HEK293T (cell line): Measurements from ENCODE around the gene ERN1.
"Not testable (repeated sequence)": the region's sequence is repeated elsewhere in the genome, so short reads cannot be mapped to it uniquely, and the experiment has no call there.

Experiments
- CTCF ChIA-PET: fragments of 350-600 bp; formaldehyde crosslinking; extraction: SDS; loops from one replicate; lab custom pipeline; 2021; ENCODE audit warnings: antibody characterized with exemption, inconsistent platforms; lab: Yijun Ruan, JAX
- POLR2A ChIA-PET: fragments of 350-600 bp; formaldehyde crosslinking; extraction: SDS; loops from one replicate; lab custom pipeline; 2020; ENCODE audit warnings: antibody characterized with exemption, inconsistent platforms; lab: Yijun Ruan, JAX
- DNase-seq: peaks from one replicate; pipeline ENCODE4 v3.0.0; 2012; ENCODE audit warnings: mixed read lengths; ENCODE audit errors: extremely low spot score
- ARNT ChIP-seq: fragments of 450-650 bp; IDR thresholded peaks from 2 replicates; pipeline ENCODE4 v1.6.1; 2017; ENCODE audit warnings: mild to moderate bottlenecking
- BHLHE40 ChIP-seq: fragments of 450-650 bp; IDR thresholded peaks from 2 replicates; pipeline ENCODE4 v1.6.1; 2016; ENCODE audit warnings: mild to moderate bottlenecking, moderate library complexity, borderline replicate concordance
- CTBP1 ChIP-seq: fragments of 450-650 bp; IDR thresholded peaks from 2 replicates; pipeline ENCODE4 v1.6.1; 2016; ENCODE audit warnings: borderline replicate concordance
- ELF4 ChIP-seq: fragments of 450-650 bp; IDR thresholded peaks from 2 replicates; pipeline ENCODE4 v1.6.1; 2017; ENCODE audit warnings: antibody characterized with exemption
- FOXA1 ChIP-seq: fragments of 450-650 bp; IDR thresholded peaks from 2 replicates; pipeline ENCODE4 v1.6.1; 2016; ENCODE audit warnings: mild to moderate bottlenecking
- FOXK2 ChIP-seq: fragments of 450-650 bp; IDR thresholded peaks from 2 replicates; pipeline ENCODE4 v1.6.1; 2016; ENCODE audit warnings: mild to moderate bottlenecking
- FOXM1 ChIP-seq: fragments of 450-650 bp; IDR thresholded peaks from 2 replicates; pipeline ENCODE4 v1.6.1; 2017; ENCODE audit warnings: mild to moderate bottlenecking, borderline replicate concordance
- HDGF ChIP-seq: fragments of 450-650 bp; IDR thresholded peaks from 2 replicates; pipeline ENCODE4 v1.6.1; 2017; ENCODE audit warnings: antibody characterized with exemption, borderline replicate concordance
- L3MBTL2 ChIP-seq: fragments of 450-650 bp; conservative IDR thresholded peaks from 2 replicates; pipeline ENCODE4 v1.6.1; 2016; ENCODE audit warnings: mild to moderate bottlenecking
- LEF1 ChIP-seq: fragments of 450-650 bp; IDR thresholded peaks from 2 replicates; pipeline ENCODE4 v1.6.1; 2017; ENCODE audit warnings: mild to moderate bottlenecking, borderline replicate concordance
- NFRKB ChIP-seq: fragments of 450-650 bp; IDR thresholded peaks from 2 replicates; pipeline ENCODE4 v1.6.1; 2016; ENCODE audit warnings: mild to moderate bottlenecking, moderate library complexity
- SP1 ChIP-seq: fragments of 450-650 bp; IDR thresholded peaks from 2 replicates; pipeline ENCODE4 v1.6.1; 2017
- SUZ12 ChIP-seq: fragments of 450-650 bp; IDR thresholded peaks from 2 replicates; pipeline ENCODE4 v1.6.1; 2016; ENCODE audit warnings: mild to moderate bottlenecking
- TARDBP ChIP-seq: fragments of 450-650 bp; IDR thresholded peaks from 2 replicates; pipeline ENCODE4 v1.6.1; 2016
- ZNF384 ChIP-seq: fragments of 450-650 bp; IDR thresholded peaks from 2 replicates; pipeline ENCODE4 v1.6.1; 2016
- TF ChIP-seq, protein P1 (sequence below): fragments of 450-650 bp; IDR thresholded peaks from 2 replicates; pipeline ENCODE4 v1.6.1; 2016

ERN1 gene

DNA sequence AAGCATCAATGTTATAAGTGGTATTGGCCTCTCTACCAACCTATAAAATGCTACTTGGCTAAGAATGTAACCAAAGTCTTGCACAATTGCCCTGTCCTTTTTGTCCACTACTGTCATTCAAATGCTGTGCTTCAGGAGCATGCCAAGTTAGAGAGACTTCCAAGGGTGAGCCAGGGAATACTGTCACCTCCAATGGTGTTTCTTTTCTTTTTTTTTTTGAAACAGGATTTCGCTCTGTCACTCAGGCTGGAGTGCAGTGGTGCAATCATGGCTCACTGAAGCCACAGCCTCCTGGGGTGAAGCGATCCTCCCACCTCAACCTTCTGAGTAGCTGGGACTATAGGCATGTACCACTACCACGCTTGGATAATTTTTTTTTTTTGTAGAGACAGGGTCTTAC lies 43.7 kb upstream of the ERN1 start:
- ChIA-PET POLR2A (no interaction called here), CTCF (no interaction called here)
- DNase-seq = no peak

GRCh38 chr17:64172510-64172909 lies 42.6 kb upstream of the ERN1 start:
- ChIA-PET POLR2A (no interaction called here), CTCF (no interaction called here)
- no peak for DNase-seq
- TF ChIP-seq TARDBP = no peak
- TF ChIP-seq SP1 = no peak
- TF ChIP-seq L3MBTL2 = no peak
- TF ChIP-seq NFRKB = no peak
- no peak for TF ChIP-seq HDGF
- no peak for TF ChIP-seq ARNT
- no peak for TF ChIP-seq BHLHE40
- no peak for TF ChIP-seq CTBP1
- TF ChIP-seq ZNF384 = no peak
- no peak for TF ChIP-seq LEF1
- TF ChIP-seq FOXK2 = no peak
- no peak for TF ChIP-seq FOXM1
- no peak for TF ChIP-seq ELF4
- TF ChIP-seq FOXA1 = no peak
- no peak for TF ChIP-seq SUZ12
- TF ChIP-seq, protein P1, sequence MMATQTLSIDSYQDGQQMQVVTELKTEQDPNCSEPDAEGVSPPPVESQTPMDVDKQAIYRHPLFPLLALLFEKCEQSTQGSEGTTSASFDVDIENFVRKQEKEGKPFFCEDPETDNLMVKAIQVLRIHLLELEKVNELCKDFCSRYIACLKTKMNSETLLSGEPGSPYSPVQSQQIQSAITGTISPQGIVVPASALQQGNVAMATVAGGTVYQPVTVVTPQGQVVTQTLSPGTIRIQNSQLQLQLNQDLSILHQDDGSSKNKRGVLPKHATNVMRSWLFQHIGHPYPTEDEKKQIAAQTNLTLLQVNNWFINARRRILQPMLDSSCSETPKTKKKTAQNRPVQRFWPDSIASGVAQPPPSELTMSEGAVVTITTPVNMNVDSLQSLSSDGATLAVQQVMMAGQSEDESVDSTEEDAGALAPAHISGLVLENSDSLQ = no peak

More for the DNA sequence above, 43.7 kb upstream of the ERN1 start:
- no peak for TF ChIP-seq BHLHE40
- no peak for TF ChIP-seq NFRKB
- no peak for TF ChIP-seq LEF1
- TF ChIP-seq, protein P1 = no peak
- TF ChIP-seq FOXM1 = no peak
- TF ChIP-seq SP1 = no peak
- TF ChIP-seq HDGF = no peak
- TF ChIP-seq ARNT = no peak
- TF ChIP-seq CTBP1 = no peak
- no peak for TF ChIP-seq TARDBP
- no peak for TF ChIP-seq SUZ12
- no peak for TF ChIP-seq FOXA1
- no peak for TF ChIP-seq ELF4

DNA sequence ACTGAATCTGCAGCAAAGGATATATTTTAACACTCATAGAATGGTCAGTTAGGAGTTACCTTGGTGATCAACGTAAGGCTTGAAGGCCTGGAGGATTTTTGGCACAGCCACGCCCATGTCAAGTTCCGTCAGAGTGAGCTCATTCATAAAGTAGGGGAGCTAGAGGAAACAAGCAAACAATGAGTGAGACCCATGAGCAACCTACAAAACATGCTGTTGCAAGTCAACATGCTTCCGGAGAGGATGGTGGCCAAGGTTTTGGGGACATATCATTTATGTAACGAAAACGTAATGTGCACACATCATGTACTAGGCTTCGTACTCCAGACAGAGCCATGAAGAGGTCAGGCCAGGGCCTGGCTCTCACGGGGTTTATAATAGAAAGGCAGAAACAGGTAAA lies 41.1 kb upstream of the ERN1 start:
- CTCF ChIA-PET = no interaction called here
- POLR2A ChIA-PET = no interaction called here
- DNase-seq = no peak
- TF ChIP-seq, protein P1 = no peak
- TF ChIP-seq ARNT = no peak
- no peak for TF ChIP-seq LEF1
- TF ChIP-seq ELF4 = no peak
- no peak for TF ChIP-seq HDGF
- TF ChIP-seq FOXA1 = no peak
- TF ChIP-seq FOXM1 = no peak
- no peak for TF ChIP-seq FOXK2
- no peak for TF ChIP-seq L3MBTL2
- no peak for TF ChIP-seq BHLHE40
- no peak for TF ChIP-seq CTBP1
- no peak for TF ChIP-seq NFRKB
- no peak for TF ChIP-seq SP1
- TF ChIP-seq TARDBP = no peak
- TF ChIP-seq ZNF384 = no peak
- no peak for TF ChIP-seq SUZ12

GRCh38 chr17:64170286-64170685 lies 40.3 kb upstream of the ERN1 start:
- TF ChIP-seq L3MBTL2 = no peak
- no peak for TF ChIP-seq FOXK2
- no peak for TF ChIP-seq NFRKB
- TF ChIP-seq TARDBP = no peak
- TF ChIP-seq FOXM1 = no peak
- no peak for TF ChIP-seq ARNT
- TF ChIP-seq HDGF = no peak
- no peak for TF ChIP-seq SP1
- no peak for TF ChIP-seq ZNF384
- TF ChIP-seq SUZ12 = no peak
- TF ChIP-seq FOXA1 = no peak
- TF ChIP-seq CTBP1 = no peak
- TF ChIP-seq, protein P1 = no peak
- TF ChIP-seq ELF4 = no peak
- TF ChIP-seq BHLHE40 = no peak
- TF ChIP-seq LEF1 = no peak
- CTCF ChIA-PET = interaction anchor here (0.6 kb wide), 1 partner anchor 211 kb away, joined by 3 read pairs; no protein-coding TSS in a partner anchor
- DNase-seq = no peak
- POLR2A ChIA-PET = interaction anchor here (3.6 kb wide), 1 partner anchor 24 kb away, joined by 20 read pairs; no protein-coding TSS in a partner anchor

- POLR2A ChIA-PET = interaction anchor here (3.6 kb wide), 1 partner anchor 22 kb away, joined by 20 read pairs; no protein-coding TSS in a partner anchor
- CTCF ChIA-PET, DNase-seq: not testable (repeated sequence)
These were observed 37.7 kb upstream of the ERN1 start for GRCh38 chr17:64167666-64168065.

GRCh38 chr17:64166876-64167275 lies 36.9 kb upstream of the ERN1 start:
- ChIA-PET CTCF (no interaction called here), POLR2A (interaction anchor here (3.6 kb wide), 1 partner anchor 21 kb away, joined by 20 read pairs; no protein-coding TSS in a partner anchor)
- no peak for DNase-seq
- TF ChIP-seq BHLHE40 = no peak
- TF ChIP-seq HDGF = no peak
